Stromal cell of bone marrow (primary cell): Measurements from ENCODE around the gene PGGT1B.

Experiments
- DNase-seq: peaks from one replicate; pipeline ENCODE4 v3.0.0-alpha.2; 2012; ENCODE audit warnings: low read depth

Gene PGGT1B

DNA sequence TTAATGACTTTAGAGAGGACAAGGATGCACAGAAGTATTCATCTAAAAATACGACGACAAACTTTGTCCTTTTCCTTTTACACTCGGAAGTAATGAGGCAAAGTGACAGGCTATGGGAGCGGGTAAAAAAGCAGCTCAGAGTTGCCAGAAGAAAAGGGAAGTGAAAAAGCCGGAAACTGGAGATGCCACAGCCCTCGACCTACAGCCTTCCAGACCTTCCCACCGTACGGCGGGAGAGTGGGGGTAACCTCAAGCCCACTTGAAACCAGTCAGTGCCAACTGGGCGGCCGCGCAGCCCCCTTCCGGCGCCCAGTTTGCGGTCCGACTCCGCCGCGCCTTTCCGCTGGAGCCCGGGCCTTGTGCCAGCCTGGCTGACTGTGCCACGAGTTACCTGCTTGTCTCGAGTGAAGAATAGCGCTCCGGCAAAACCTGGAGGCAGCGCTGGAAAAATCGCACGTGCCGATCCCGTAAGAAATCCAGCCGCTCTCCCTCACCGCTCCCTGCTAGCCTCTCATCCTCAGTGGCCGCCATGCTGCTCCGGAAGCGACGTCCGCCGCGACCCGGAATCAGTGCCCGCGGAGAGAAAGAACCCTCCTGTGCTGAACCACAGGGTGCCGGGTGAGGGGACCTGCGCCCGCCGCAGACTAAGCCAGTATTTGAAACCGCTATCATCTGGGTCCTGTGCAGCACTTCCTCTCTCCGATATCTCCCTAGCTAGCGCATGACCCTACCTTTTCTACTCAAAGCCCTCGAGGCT lies at the start of gene PGGT1B:
PGGT1B (minus strand) TSS at position 557 of the 757 bp plus-strand sequence; CDS start at position 531, 26 bp downstream.
- DNase-seq = peak; percentile 29

DNA sequence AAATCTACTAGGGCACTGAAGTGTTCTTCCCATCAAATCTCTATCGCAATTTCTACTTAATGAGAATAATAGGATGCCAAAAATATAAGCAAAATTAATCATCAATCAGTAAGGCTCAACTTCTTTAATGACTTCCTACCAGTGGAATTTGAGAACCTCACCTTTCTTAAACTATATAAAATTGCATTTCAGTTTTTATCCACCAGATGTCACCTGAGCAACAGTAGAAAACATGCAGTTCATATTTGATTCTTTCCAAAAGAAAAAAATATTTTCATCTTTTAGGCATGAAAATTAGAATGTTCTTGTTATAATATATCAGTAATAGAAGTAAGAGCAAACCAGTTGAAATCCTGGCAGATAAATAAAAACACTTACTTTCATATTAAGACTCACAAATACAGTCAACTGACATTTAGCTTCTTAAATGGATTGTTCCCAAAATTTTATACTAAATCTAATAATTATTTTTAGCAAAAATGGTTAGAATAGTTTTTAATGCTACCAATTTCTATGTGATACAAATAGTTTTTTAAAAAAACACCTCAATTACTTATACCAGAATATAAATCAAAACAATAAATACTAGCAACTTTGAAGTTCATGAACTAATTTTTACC lies 47.2 kb upstream of the PGGT1B start:
- DNase-seq = no peak

DNA sequence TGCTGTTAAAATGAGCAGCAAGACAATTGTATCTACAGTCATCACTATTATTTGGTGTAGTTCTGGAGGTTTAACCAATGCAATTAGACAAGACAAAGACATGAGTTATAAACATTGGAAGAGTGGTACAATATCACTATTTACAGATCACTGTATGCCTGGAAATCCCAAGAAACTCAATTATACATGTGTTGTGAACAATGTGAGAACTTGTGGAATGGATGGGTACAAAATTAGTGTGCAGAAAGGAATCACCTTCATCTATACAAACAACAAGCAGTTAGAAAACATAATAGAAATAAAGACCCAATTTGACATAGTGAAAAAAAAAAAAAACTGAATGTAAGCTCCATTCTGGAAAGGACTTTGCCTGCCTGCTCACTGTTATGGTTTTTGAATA lies 46.1 kb upstream of the PGGT1B start:
- DNase-seq = no peak

DNA sequence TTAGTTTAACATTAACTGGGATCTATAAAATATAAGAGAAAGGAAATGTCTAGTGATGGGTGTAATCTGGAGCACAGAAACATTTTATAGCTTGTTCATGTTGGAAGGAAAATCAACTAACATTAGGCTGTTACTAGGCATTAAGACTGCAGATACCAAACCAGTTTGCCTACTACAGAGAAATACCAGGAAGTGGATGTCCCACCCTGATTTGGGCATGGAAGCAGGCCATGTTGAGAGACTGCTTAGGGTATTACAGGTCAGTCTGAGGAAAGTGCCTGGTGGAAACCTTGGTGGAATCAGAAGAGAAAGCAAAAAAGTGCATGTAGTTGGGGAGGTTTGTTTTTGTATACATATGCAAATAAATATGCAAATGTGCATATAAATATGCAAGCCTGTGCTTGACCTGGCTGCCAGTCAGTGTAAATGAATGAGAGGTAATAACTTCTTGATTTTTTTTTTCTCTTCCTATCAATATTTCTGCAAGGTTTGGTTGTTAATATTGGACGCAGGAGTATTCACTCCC lies 43.4 kb upstream of the PGGT1B start:
- no peak for DNase-seq

DNA sequence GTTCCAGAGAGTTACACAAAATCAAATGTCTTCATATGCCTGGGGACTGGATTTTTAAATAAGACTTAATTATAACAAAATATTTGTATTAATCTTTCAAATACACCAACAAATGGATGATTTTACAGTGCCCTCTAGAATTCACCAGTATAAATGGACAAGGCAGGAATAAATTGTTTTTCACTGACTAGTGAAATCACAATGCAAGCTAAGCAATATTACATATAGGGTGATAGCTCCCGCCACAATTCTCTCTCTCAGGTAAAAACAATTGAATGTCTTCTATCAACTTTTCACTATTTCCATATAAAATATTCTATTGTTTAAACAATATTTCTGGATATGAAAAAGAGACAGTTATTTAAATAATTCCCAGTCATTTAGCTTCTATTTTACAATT lies 41.8 kb upstream of the PGGT1B start:
- DNase-seq = no peak

DNA sequence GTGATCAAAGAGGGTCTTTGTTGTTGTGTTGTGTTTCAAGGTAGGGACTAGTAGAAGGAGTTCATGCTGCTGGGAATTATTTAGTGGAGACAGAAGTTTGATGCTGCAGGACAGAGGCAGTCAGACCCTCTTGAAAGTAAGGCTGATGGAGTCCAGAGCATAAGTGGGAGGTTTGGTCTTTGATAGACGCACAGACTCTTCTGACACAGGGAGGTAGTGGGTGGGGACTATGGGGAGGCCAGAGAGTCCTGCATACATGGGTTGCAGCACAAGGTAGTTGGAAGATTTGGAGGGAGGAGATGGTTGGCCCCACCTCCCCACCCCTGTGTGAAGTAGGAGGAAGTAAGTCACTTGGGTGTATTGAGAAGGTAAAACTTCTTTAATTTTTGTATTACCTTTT lies 36.1 kb upstream of the PGGT1B start:
- no peak for DNase-seq

DNA sequence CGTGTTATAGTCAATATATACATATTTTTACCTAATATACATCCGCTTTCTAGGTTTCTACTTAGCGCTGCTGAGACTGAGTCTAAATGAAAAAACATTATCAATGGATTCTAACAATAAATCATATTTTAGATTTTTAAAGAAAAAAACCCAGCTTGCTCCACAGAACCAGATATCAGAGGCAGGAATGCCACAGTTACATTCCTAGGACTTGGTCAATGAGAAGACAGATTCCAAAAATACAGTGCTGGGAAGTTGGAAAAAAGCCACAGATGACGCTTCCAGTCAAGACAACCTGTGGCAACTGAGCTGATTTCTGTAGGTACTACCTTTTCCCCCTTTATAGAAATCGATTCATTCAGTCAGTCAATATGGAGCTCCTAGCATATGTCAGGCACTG lies 34.4 kb upstream of the PGGT1B start:
- no peak for DNase-seq

DNA sequence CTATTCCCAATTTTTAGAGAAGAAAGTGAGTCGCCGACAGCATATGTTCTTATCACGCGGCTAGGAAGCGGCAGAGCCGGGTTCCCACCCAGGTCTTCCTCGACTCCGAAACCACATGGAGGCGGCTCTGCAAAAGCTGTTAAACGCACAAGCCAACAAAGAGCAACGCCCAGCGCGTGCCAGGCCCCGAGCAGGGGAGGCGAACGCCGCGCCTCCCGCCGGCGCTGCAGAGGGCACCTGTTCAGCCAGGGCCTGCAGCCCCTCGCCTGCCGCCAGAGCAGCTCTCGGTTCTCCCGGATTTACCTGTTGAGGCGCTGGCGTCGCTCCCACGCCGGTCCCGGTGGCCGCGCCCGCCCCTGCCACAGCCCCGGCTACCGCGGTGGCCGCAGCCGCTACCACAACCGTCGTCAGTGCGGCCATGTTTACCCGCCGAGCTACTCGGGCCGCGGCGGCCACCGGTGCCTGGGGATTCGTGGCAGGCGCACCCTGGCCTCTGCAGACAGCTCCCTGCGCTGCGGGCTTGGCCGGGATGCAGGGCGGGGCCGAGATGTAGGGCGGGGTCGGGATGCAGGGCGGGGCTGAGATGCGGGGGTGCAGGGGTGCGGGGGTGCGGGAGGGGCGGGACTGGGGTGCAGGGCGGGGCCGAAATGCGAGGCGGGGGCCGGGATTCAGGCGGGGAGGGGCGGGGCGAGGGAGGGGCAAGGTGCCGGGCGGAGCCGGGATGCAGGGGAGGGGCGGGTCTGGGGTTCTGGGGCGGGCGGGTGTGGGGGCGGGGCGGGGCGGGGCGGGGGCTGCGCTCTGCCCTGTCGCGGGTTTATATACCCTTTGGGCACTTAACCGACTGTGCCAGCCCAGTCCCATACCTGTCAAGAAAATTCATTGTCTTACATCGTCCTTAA lies 33.7 kb upstream of the PGGT1B start, which contains the start of gene CCDC112:
CCDC112 (minus strand) TSS at position 531 of the 899 bp plus-strand sequence; CDS start at position 420, 111 bp downstream.
- DNase-seq = peak; percentile 35

DNA sequence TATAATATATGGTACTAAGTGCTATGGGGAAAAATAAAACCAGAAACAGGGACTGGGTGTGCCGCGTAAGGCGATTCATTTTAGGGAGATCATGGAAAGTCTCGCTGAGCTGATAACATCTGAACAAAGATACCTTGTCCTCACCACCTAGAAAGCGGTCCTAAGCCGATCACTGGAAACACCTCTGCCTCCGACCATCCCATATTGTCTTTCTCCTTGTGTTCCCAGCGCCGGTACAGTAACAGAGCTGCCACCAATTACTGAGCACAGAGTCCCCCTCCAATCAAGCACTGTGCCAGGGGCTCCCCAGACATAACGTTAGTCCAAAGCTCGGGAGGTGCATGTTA lies 33.1 kb upstream of the PGGT1B start:
- no peak for DNase-seq

DNA sequence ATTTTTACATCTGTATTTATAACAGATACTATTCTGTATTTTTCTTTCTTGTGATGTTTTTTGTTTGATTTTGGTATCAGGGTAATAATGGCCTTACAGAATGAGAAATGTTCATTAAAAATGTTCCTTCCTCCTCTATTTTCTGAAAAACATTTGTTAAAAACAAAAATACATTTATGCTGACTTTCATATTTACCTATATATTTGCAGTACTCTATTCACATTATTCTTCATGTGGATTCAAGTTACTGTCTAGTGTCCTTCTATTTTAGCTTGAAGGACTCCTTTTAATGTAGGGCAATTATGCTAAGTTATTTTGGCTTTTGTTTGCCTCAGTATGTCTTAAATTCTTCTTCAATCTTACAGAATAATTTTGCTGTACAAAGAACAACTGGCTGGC lies 28.7 kb upstream of the PGGT1B start:
- DNase-seq = no peak

DNA sequence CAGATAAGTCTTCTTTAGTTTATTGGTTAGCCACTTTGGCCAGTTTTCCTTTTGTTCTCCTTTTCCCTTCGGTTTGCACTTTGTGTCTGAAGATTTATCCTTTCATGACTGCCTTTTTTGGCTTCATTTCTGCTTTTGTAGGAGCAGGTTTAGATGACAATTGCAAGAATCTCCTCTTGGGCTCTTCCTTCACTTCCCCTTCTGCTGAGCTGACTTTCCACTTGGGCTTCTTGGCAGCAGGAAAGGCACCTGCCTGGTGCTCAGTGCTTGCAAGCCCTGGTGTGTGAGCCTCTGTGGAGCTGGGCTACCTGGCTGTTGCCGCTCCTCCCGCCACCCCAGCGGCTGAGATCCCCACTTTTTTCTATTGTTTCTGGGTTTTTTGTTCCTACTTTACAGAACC lies 26.4 kb upstream of the PGGT1B start:
- DNase-seq = no peak

DNA sequence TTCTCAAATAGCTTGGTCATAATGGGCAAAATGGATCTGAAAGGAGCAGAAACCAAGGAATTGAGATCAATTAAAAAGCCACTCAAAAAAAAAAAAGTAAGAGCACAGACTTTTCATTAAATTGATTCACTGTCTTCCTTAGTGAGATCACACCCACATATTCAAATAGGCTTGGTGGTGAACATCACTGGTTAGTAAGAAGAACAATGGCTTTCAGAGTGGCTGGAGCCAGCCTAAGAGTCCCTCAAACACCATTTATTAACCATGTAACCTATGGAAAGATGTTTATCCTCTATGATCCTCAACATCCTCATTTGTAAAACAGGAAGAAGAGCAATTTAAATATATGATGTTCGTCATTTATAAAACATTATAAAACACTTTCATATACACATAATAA lies 21.3 kb upstream of the PGGT1B start:
- no peak for DNase-seq

DNA sequence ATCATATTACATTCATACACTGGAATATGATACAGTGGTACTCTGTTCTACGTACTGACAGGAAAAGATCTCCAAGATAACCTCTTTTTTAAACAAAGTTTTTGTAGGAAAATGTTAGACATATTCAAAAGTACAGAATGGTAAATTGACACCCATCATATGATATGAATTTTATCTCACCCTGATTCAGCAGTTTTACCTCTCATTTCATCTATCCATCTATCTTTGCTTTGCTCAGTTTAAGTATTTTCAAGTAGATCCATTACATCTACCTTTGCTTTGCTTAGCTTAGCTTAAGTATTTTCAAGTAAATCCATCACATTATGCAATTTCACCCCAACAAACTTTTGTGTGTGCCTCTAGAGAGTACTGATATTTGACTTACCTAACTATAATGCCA lies 19.5 kb upstream of the PGGT1B start:
- DNase-seq = no peak

DNA sequence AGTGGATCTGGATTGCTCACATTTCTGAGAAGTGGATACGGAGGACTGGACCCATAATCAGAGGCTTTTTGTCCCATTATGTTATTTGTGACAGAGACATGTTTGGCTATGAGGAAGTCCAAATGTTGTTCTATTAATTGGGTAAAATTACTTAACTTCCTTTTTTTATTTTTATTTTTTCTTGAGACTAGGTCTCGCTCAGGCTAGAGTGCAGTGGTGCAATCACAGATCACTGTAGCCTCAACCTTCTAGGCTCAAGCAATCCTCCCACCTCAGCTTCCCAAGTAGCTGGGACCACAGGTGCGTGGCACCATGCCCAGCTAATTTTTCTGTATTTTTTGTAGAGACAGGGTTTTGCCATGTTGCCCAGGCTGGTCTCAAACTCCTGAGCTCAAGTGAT lies 11.9 kb upstream of the PGGT1B start:
- DNase-seq = no peak

DNA sequence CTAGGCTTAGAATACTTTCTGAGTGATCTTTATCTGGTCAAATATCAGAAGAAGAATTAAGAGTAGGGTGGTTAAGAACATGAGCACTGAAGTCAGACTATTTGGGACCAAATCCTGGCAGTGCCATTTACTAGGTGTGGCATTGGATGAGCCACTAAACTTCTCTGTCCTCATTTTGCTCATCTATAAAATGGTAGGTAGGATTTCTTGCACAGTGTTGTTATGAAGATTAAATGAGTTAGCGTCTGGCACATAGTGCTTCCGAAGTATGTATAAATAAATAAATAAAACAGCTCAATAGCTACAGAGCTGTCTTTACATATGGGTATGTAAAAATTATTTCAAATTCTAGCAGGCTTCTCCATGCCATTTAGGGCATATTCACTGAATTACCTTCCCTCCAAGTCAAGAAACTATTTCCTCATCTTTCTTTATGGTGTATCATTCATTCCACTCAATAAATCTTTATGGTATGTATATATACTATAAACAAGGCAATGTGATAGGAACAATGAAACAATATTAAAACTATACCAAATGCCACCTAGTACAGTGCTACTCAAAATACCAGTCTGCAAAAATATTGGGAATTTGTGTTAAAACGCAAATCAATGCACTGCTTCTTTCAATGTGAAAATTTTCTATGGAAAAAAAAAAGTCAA lies 9.8 kb upstream of the PGGT1B start:
- no peak for DNase-seq

DNA sequence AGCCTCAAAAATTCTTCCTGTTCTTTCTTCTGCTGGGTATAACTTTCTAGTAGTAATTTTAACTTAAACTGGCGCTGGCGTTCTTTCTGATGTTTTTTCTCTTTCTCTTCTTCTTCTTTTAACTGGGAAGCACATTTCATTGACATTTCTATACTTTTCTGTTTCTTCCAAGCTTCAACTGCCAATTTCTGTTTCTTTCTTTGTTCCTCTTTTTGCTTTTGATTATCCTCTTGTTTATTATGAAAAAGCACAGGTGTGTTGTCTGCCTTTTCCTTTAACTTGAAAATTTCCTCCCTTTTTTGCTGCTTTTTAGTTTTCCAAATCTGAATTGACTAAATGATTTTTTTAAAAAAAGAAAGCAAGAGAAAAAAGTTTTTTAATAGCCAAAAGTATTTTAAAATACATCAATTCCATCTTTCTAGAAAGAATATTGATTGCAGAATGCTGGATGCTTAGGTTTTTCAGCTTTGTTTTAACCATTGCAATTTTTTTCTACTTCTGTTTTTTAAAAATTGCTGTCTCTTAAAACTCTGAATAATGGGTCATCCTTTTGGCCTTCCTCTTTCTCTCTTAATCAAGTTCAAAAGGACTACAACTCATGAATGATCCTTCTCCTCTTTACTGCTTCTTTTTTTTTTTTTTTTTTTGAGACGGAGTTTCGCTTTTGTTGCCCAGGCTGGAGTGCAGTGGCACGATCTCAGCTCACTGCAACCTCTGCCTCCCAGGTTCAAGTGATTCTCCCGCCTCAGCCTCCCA lies 8.8 kb upstream of the PGGT1B start:
- no peak for DNase-seq

DNA sequence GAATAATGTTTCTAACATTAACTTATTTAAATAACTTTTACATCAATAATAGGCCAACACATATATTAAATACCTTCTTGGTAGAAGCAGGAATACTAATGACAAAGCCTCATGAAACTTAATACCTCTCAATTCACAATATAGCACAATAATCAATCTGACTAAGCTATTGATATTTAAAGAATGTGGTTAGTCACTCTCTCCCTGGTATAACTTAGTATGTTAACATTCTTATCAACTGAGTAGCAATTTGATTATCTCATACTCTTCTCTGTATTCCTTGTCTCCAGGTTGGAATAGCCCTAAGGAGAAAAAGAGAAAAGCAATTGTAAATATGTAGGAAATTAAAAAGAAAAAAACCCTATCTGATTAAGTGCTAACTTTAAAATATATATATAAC lies 4.9 kb upstream of the PGGT1B start:
- peak; percentile 4 for DNase-seq

DNA sequence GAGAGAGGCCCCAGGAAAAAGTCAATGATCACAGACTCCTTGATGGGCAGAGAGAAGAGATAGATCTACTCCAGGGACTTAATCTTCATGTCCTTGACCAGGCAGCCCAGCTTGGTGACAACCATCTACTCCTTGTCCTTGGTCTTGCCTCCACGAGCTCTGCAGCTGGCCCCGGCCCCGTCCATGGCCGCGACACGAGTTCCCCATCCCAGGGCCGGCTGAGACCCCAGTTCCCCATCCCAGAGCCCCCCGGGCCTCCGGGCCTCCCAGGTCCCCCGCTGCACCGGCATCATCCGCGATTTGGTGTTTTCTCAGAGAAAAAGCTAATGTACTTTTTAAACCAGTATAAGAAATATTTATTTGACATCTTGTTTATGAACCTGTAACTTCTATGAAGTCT lies 2.5 kb upstream of the PGGT1B start:
- no peak for DNase-seq

DNA sequence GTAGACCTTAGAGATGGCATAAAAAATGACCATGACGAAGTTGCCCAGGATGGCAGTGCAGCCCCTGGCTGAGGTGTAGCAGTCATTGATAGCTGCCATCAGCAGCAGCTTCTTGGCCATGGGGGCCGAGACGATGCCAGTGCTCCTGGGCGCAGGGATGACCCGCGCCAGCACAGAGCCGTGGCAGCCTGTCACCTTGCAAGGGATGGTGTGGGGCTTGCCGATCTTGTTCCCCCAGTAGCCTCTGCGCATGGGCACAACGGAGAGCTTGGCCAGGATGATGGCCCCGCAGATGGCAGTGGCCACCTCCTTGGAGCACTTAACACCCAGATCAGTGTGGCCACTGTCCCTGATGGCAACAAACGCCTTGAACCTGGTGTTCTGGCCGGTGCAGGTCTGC lies 2.1 kb upstream of the PGGT1B start:
- DNase-seq = no peak

DNA sequence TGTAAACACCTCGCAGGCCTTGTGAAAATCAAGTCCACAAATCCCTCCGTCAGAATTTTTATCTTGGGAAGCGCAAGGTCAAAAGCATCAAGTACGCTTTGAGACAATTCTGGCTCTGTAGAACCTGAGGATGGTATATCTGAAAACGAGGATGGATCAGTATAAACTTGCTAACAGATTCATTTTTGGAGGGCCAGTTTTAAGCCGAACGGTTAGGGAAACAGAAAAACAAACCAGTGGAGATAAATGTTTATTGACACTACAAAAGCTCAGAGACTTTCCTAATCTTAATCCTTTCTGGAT lies 352 bp upstream of the PGGT1B start:
- DNase-seq = no peak

DNA sequence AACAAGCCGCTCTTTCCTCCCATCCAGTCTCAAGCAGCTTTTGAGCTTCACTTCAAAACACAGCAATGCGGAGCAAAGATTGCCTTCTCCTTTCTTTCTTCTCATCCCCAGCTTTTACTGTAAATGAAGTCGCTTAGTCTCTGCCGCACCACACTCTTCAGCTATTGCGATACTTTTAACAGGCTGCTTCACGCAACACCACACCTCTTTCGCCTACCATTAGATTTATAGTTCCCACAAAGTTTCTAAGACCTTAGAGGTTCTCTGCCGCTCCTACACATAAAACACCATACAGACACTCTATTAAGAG lies 711 bp downstream of the PGGT1B start:
- peak; percentile 3 for DNase-seq

DNA sequence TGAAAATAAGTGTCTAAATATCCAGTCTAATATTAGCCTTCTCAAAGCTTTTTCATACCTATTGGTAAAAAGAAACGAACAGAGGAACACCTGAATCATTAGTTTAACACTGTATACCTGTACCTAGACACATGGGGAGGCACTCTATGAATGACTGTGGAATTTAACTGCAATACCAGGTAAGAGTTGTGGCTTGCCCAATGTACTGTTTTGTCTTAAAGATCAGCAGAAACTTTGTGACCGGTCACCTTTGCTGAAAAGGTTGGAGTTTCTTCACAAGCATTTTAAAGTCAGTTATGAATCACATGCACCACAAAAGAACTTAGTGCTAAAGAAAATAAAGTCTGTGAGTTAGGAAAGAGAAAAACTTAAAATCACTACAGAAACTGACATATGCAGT lies 2.4 kb downstream of the PGGT1B start:
- no peak for DNase-seq
